SU-DHL-6 (cell line): Measurements from ENCODE around the gene CDK6.

Experiments
- H2AFZ ChIP-seq: fragments of 200-600 bp; sonication (generic); 2 replicates; pipeline ENCODE4 v1.6.1; 2014; ENCODE audit warnings: low read depth, mild to moderate bottlenecking, moderate library complexity, mixed read lengths, antibody characterized with exemption, low read length; ENCODE audit not compliant: severe bottlenecking
- H3F3A ChIP-seq: fragments of 200-600 bp; shearing (Covaris generic); 2 replicates; pipeline ENCODE4 v1.6.0; 2016; ENCODE audit warnings: antibody characterized with exemption, mild to moderate bottlenecking; ENCODE audit not compliant: insufficient read depth
- H3K27ac ChIP-seq: fragments of 200-600 bp; sonication (generic); 2 replicates; pipeline ENCODE4 v1.5.1; 2016; ENCODE audit warnings: low read depth, mild to moderate bottlenecking, low read length, moderate library complexity, mixed read lengths
- H3K27me3 ChIP-seq: fragments of 200-600 bp; sonication (generic), shearing (Covaris generic); 2 replicates; pipeline ENCODE4 v1.6.0; 2014; ENCODE audit warnings: mild to moderate bottlenecking, low read length
- H3K36me3 ChIP-seq: fragments of 200-600 bp; sonication (generic); 2 replicates; pipeline ENCODE4 v1.6.1; 2014; ENCODE audit warnings: mild to moderate bottlenecking, low read length, mixed read lengths
- H3K4me2 ChIP-seq: fragments of 300-600, 200-600 bp; shearing (Covaris generic), sonication (generic); 2 replicates; pipeline ENCODE4 v1.6.0; 2014; ENCODE audit warnings: low read length, low read depth, mild to moderate bottlenecking; ENCODE audit not compliant: poor library complexity, severe bottlenecking
- H3K4me3 ChIP-seq: fragments of 200-600 bp; sonication (generic); 2 replicates; pipeline ENCODE4 v1.5.1; 2014; ENCODE audit warnings: antibody characterized with exemption, low read length, mild to moderate bottlenecking, mixed read lengths; ENCODE audit not compliant: insufficient read depth, poor library complexity, severe bottlenecking
- H3K79me2 ChIP-seq: fragments of 200-600 bp; sonication (generic); 2 replicates; pipeline ENCODE4 v1.6.1; 2014; ENCODE audit warnings: mild to moderate bottlenecking, low read length, moderate library complexity; ENCODE audit not compliant: insufficient read depth
- H3K9ac ChIP-seq: fragments of 200-600 bp; sonication (generic); 2 replicates; pipeline ENCODE4 v1.7.0; 2014; ENCODE audit warnings: mild to moderate bottlenecking, low read length
- H3K9me2 ChIP-seq: fragments of 200-600 bp; sonication (generic); replicated peaks from 2 replicates; pipeline ENCODE4 v1.6.1; 2014; ENCODE audit warnings: low read length; ENCODE audit not compliant: insufficient read depth
- H3K9me3 ChIP-seq: fragments of 200-600 bp; sonication (generic); 2 replicates; pipeline ENCODE4 v1.6.1; 2014; ENCODE audit warnings: low read length, mixed read lengths; ENCODE audit not compliant: insufficient read depth
- H4K20me1 ChIP-seq: fragments of 200-600 bp; sonication (generic); 2 replicates; pipeline ENCODE4 v1.6.1; 2014; ENCODE audit warnings: low read depth, mild to moderate bottlenecking, antibody characterized with exemption, low read length, moderate library complexity, mixed read lengths
- EZH2phosphoT487 ChIP-seq: fragments of 200-600 bp; sonication (generic), shearing (Covaris generic); conservative IDR thresholded peaks from 2 replicates; pipeline ENCODE4 v1.6.1; 2018; ENCODE audit warnings: mild to moderate bottlenecking, antibody characterized with exemption, low read length, moderate library complexity, mixed read lengths
- TF ChIP-seq, protein P1 (sequence below): fragments of 200-600 bp; sonication (generic); IDR thresholded peaks from one replicate; pipeline ENCODE4 v1.5.1; 2017; ENCODE audit warnings: antibody characterized with exemption, mild to moderate bottlenecking, low read length, moderate library complexity; ENCODE audit not compliant: insufficient read depth, poor library complexity, severe bottlenecking

The CDK6 gene

DNA sequence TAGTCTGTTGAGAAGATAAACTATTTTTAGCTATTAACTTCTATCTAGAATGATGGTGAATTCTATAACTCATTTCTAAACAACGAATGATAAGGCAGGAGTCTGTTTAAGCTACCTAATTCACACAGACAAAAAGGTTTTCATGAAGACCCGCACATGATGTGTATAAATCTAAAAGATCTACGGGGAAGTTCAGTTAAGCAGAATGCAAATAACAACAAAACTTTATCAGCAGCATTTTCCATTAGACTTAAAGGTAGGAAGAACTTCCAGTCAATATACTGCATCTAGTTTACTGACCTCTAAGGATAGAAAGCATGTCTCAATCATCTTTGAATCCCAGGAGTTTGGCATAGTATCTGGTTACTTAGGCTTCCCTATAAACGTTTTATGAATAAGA, 62.6 kb downstream of the CDK6 start:
- Histone ChIP-seq H3K4me3 (no peak overlapping the region), H3K27me3 (no peaks in the 10 kb centered on the region), H4K20me1 (no peaks in the 10 kb centered on the region), H2AFZ (no peak overlapping the region), H3K27ac (no peak overlapping the region), H3K36me3 (peaks cover 9% of the 10 kb centered on the region; the same call in 1 of the 2 replicates), H3K9ac (no peak overlapping the region), H3F3A (no peaks in the 10 kb centered on the region; the same call in 1 of the 2 replicates), H3K4me2 (no peak overlapping the region), H3K9me3 (no peaks in the 10 kb centered on the region), H3K9me2 (no peaks in the 10 kb centered on the region), H3K79me2 (peaks cover 7% of the 10 kb centered on the region; the same call in 1 of the 2 replicates)
- TF ChIP-seq, protein P1, sequence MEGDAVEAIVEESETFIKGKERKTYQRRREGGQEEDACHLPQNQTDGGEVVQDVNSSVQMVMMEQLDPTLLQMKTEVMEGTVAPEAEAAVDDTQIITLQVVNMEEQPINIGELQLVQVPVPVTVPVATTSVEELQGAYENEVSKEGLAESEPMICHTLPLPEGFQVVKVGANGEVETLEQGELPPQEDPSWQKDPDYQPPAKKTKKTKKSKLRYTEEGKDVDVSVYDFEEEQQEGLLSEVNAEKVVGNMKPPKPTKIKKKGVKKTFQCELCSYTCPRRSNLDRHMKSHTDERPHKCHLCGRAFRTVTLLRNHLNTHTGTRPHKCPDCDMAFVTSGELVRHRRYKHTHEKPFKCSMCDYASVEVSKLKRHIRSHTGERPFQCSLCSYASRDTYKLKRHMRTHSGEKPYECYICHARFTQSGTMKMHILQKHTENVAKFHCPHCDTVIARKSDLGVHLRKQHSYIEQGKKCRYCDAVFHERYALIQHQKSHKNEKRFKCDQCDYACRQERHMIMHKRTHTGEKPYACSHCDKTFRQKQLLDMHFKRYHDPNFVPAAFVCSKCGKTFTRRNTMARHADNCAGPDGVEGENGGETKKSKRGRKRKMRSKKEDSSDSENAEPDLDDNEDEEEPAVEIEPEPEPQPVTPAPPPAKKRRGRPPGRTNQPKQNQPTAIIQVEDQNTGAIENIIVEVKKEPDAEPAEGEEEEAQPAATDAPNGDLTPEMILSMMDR = no peak
- TF ChIP-seq EZH2phosphoT487 = no peak

DNA sequence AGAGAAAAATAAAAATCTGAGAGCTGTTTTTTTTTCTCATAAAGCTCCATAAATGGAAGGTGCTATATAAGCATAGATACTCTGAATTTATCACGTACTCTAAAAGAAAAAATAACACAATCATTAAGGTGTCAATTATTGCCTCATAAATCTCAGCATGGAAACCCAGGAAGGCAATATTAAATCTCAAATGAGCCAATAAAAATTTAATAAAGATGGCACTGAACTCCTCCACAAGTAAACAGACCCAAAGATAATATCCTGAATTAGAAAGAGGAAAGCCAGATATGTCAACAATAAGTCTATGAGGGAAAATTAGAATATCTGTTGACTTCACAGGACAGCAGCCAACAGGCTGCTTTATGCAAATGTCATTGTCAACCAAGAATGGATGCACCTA, 66.5 kb downstream of the CDK6 start:
- Histone ChIP-seq H3K27me3 (no peaks in the 10 kb centered on the region), H3F3A (no peaks in the 10 kb centered on the region), H2AFZ (no peak overlapping the region), H3K4me3 (no peak overlapping the region), H3K4me2 (no peak overlapping the region), H3K9me2 (no peaks in the 10 kb centered on the region), H4K20me1 (no peaks in the 10 kb centered on the region), H3K79me2 (no peaks in the 10 kb centered on the region), H3K36me3 (0 out of 2 replicates have a peak, but pooled peaks cover 3% of the 10 kb centered on the region), H3K9me3 (no peaks in the 10 kb centered on the region), H3K27ac (no peak overlapping the region), H3K9ac (no peak overlapping the region)
- TF ChIP-seq, protein P1 = no peak
- no peak for TF ChIP-seq EZH2phosphoT487

DNA sequence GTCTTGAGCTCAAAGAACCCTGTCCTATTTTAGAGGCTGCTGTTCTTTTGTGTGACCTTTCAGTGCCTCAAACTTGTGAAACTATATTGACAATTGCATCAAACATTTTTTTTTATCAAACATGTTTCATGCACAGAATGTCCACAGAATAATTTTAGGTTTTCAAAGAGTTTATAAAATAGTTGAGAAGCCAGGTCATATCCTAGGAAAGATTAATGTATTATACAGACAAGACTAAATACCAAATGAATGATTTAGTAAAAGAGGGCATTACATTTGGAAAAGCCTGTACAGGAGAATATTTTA, 67.0 kb downstream of the CDK6 start:
- TF ChIP-seq, protein P1 = no peak
- TF ChIP-seq EZH2phosphoT487 = no peak
- no peaks in the 10 kb centered on the region for H3K27me3 ChIP-seq
- H3F3A ChIP-seq = no peaks in the 10 kb centered on the region
- H3K36me3 ChIP-seq = 0 out of 2 replicates have a peak, but pooled peaks cover under 1% of the 10 kb centered on the region
- H3K9me3 ChIP-seq = no peaks in the 10 kb centered on the region
- H4K20me1 ChIP-seq = no peaks in the 10 kb centered on the region
- no peaks in the 10 kb centered on the region for H3K79me2 ChIP-seq
- H2AFZ ChIP-seq = no peak overlapping the region
- H3K9me2 ChIP-seq = no peaks in the 10 kb centered on the region
- no peak overlapping the region for H3K4me2 ChIP-seq
- no peak overlapping the region for H3K27ac ChIP-seq
- no peak overlapping the region for H3K4me3 ChIP-seq
- H3K9ac ChIP-seq = no peak overlapping the region
